HepG2 (cell line): Measurements from ENCODE around the gene ATP11A. TPM values are rescaled to one million over a fixed set of nuclear protein-coding genes. Genes with fewer than 3 reads are reported as not detected.

Source experiments
- DNMT3B ChIP-seq: conservative IDR thresholded peaks from 2 replicates; pipeline ENCODE4 v1.6.1; 2016; ENCODE audit warnings: missing biosample characterization, control low read depth
- EHMT2 ChIP-seq: fragments of 200-600 bp; sonication (generic); IDR thresholded peaks from 2 replicates; pipeline ENCODE4 v1.7.0; 2017; ENCODE audit warnings: antibody characterized with exemption, low read depth, low read length, borderline replicate concordance
- ETV5 ChIP-seq: IDR thresholded peaks from 2 replicates; pipeline ENCODE4 v1.6.1; 2018; ENCODE audit warnings: missing biosample characterization, missing genetic modification reagents, inconsistent platforms, borderline replicate concordance
- JUN ChIP-seq: sonication (generic); formaldehyde crosslinking; IDR thresholded peaks from 2 replicates; pipeline ENCODE4 v1.4.0; 2020; ENCODE audit warnings: mild to moderate bottlenecking, missing genetic modification reagents
- MED1 ChIP-seq: sonication (generic); formaldehyde crosslinking; IDR thresholded peaks from 2 replicates; pipeline ENCODE4 v1.4.0; 2020; ENCODE audit warnings: missing genetic modification reagents
- NFKBIZ ChIP-seq: IDR thresholded peaks from 2 replicates; pipeline ENCODE4 v1.6.1; 2018; ENCODE audit warnings: missing genetic modification reagents, missing compliant biosample characterization
- PHF21A ChIP-seq: sonication (generic); formaldehyde crosslinking; IDR thresholded peaks from 2 replicates; pipeline ENCODE4 v1.5.0; 2020; ENCODE audit warnings: mild to moderate bottlenecking, missing genetic modification reagents
- SKI ChIP-seq: fragments of 450-650 bp; IDR thresholded peaks from one replicate; pipeline ENCODE4 v1.6.1; 2018; ENCODE audit warnings: mild to moderate bottlenecking; ENCODE audit not compliant: partially characterized antibody
- ZFYVE20 ChIP-seq: sonication (generic); formaldehyde crosslinking; IDR thresholded peaks from 2 replicates; pipeline ENCODE4 v1.8.0; 2023; ENCODE audit warnings: low read depth, mild to moderate bottlenecking, moderate library complexity, missing genetic modification reagents, borderline replicate concordance
- ZNF644 ChIP-seq: IDR thresholded peaks from 2 replicates; pipeline ENCODE4 v1.6.1; 2016; ENCODE audit warnings: low read depth
- ZNF746 ChIP-seq: sonication (generic); formaldehyde crosslinking; IDR thresholded peaks from 2 replicates; pipeline ENCODE4 v1.8.0; 2022; ENCODE audit warnings: mild to moderate bottlenecking, missing genetic modification reagents
- polyA plus RNA-seq, 8 experiments: library from polyadenylated mRNA; depleted of rRNA in 3 of 8; stranded (reverse) in 7 of 8; unstranded in 1 of 8; fragments of >200 nt; fragmentation: Illumina TruSeq in 4 of 8; extraction: Trizol in 4 of 8; gene quantifications; 2 replicates each; pipeline versions ENCODE4 v1.2.1 to v1.2.3, GENCODE V29; 2011 to 2016; ENCODE audit warnings: low read depth in 4 of 8, missing spikeins in 1 of 8, mixed read lengths in 1 of 8; ENCODE audit not compliant: insufficient read depth in 1 of 8
- total RNA-seq, 5 experiments: library from RNA; depleted of rRNA; stranded (reverse); fragments of >200 nt; fragmentation: Illumina TruSeq; extraction: Trizol; gene quantifications; 2 replicates each; pipeline ENCODE4 v1.2.3, GENCODE V29; 2016; ENCODE audit warnings: low read depth in 1 of 5
- TF ChIP-seq, protein P1 (sequence below): sonication (generic); formaldehyde crosslinking; IDR thresholded peaks from 2 replicates; pipeline ENCODE4 v1.4.0; 2020; ENCODE audit warnings: missing genetic modification reagents, mild to moderate bottlenecking, borderline replicate concordance
- TF ChIP-seq, protein P2 (sequence below): sonication (generic); formaldehyde crosslinking; IDR thresholded peaks from 2 replicates; pipeline ENCODE4 v1.4.0; 2020; ENCODE audit warnings: missing genetic modification reagents
- TF ChIP-seq, protein P3 (sequence below): sonication (generic); formaldehyde crosslinking; IDR thresholded peaks from 2 replicates; pipeline ENCODE4 v1.5.1; 2020; ENCODE audit warnings: mild to moderate bottlenecking, moderate library complexity, missing genetic modification reagents
- TF ChIP-seq, protein P4 (sequence below): sonication (generic); formaldehyde crosslinking; IDR thresholded peaks from 2 replicates; pipeline ENCODE4 v1.4.0; 2020; ENCODE audit warnings: missing genetic modification reagents

The ATP11A gene
- total and polyA plus RNA-seq, 2 of the 13 experiments (the other 11 are each of a cell fraction or from before 2014, with no cell fraction given) = 18.4 to 20.1 TPM

DNA sequence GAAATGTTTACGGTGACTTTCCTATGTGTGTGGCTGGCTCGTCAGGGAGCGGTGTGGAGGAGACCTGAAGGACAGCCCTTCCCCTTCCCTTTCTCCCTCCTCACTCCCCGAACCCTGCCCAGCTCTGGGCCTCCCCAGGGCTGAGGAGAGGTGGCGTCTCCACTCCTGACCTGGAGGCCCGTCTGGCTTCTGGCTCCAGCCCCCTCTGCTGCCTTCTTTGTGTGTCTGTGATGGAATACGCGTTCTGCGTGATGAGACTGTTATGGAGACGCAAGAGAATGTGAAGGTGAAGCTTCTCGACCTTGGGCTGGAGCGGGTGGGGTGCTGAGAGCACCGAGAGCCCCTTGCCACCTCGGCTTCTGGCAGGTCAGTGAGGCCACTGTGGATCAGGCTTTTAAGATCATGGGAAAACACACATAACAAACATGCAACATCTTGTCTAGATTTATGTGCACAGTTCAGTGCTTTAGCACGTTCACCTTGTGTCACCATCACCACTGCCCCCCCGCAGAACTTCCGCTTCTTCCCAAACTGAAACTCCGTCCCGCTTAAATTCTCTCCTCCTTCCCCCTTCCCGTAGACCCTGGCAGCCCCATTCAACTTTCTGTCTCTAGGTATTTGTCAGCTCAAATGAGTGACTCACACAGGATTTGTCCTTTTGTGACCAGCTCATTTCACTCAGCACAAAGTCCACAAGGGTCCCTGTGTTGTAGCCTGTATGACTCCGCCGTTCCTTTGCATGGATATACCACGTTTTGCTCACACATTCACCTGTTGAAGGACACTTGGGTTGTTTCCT lies 24.7 kb downstream of the ATP11A start (continued):
- no peak for TF ChIP-seq DNMT3B (CRISPR knock-in tag)
- TF ChIP-seq JUN (CRISPR knock-in tag) = peak; percentile 67; the same call in 1 of the 2 replicates
- TF ChIP-seq ZFYVE20 = no peak
- no peak for TF ChIP-seq ZNF746 (CRISPR knock-in tag)
- TF ChIP-seq MED1 (CRISPR knock-in tag) = peak; percentile 37; the same call in 1 of the 2 replicates
- peak; percentile 35; the same call in 1 of the 2 replicates for TF ChIP-seq ZNF644
- peak; percentile 27; the same call in 1 of the 2 replicates for TF ChIP-seq ETV5 (CRISPR knock-in tag)
- no peak for TF ChIP-seq SKI
- TF ChIP-seq PHF21A (CRISPR knock-in tag) = no peak
- TF ChIP-seq, protein P1, sequence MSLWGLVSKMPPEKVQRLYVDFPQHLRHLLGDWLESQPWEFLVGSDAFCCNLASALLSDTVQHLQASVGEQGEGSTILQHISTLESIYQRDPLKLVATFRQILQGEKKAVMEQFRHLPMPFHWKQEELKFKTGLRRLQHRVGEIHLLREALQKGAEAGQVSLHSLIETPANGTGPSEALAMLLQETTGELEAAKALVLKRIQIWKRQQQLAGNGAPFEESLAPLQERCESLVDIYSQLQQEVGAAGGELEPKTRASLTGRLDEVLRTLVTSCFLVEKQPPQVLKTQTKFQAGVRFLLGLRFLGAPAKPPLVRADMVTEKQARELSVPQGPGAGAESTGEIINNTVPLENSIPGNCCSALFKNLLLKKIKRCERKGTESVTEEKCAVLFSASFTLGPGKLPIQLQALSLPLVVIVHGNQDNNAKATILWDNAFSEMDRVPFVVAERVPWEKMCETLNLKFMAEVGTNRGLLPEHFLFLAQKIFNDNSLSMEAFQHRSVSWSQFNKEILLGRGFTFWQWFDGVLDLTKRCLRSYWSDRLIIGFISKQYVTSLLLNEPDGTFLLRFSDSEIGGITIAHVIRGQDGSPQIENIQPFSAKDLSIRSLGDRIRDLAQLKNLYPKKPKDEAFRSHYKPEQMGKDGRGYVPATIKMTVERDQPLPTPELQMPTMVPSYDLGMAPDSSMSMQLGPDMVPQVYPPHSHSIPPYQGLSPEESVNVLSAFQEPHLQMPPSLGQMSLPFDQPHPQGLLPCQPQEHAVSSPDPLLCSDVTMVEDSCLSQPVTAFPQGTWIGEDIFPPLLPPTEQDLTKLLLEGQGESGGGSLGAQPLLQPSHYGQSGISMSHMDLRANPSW (CRISPR knock-in tag) = no peak
- TF ChIP-seq EHMT2 = no peak
- TF ChIP-seq NFKBIZ (CRISPR knock-in tag) = no peak
- TF ChIP-seq, protein P2, sequence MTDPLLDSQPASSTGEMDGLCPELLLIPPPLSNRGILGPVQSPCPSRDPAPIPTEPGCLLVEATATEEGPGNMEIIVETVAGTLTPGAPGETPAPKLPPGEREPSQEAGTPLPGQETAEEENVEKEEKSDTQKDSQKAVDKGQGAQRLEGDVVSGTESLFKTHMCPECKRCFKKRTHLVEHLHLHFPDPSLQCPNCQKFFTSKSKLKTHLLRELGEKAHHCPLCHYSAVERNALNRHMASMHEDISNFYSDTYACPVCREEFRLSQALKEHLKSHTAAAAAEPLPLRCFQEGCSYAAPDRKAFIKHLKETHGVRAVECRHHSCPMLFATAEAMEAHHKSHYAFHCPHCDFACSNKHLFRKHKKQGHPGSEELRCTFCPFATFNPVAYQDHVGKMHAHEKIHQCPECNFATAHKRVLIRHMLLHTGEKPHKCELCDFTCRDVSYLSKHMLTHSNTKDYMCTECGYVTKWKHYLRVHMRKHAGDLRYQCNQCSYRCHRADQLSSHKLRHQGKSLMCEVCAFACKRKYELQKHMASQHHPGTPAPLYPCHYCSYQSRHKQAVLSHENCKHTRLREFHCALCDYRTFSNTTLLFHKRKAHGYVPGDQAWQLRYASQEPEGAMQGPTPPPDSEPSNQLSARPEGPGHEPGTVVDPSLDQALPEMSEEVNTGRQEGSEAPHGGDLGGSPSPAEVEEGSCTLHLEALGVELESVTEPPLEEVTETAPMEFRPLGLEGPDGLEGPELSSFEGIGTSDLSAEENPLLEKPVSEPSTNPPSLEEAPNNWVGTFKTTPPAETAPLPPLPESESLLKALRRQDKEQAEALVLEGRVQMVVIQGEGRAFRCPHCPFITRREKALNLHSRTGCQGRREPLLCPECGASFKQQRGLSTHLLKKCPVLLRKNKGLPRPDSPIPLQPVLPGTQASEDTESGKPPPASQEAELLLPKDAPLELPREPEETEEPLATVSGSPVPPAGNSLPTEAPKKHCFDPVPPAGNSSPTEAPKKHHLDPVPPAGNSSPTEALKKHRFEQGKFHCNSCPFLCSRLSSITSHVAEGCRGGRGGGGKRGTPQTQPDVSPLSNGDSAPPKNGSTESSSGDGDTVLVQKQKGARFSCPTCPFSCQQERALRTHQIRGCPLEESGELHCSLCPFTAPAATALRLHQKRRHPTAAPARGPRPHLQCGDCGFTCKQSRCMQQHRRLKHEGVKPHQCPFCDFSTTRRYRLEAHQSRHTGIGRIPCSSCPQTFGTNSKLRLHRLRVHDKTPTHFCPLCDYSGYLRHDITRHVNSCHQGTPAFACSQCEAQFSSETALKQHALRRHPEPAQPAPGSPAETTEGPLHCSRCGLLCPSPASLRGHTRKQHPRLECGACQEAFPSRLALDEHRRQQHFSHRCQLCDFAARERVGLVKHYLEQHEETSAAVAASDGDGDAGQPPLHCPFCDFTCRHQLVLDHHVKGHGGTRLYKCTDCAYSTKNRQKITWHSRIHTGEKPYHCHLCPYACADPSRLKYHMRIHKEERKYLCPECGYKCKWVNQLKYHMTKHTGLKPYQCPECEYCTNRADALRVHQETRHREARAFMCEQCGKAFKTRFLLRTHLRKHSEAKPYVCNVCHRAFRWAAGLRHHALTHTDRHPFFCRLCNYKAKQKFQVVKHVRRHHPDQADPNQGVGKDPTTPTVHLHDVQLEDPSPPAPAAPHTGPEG (CRISPR knock-in tag) = no peak
- TF ChIP-seq, protein P3, sequence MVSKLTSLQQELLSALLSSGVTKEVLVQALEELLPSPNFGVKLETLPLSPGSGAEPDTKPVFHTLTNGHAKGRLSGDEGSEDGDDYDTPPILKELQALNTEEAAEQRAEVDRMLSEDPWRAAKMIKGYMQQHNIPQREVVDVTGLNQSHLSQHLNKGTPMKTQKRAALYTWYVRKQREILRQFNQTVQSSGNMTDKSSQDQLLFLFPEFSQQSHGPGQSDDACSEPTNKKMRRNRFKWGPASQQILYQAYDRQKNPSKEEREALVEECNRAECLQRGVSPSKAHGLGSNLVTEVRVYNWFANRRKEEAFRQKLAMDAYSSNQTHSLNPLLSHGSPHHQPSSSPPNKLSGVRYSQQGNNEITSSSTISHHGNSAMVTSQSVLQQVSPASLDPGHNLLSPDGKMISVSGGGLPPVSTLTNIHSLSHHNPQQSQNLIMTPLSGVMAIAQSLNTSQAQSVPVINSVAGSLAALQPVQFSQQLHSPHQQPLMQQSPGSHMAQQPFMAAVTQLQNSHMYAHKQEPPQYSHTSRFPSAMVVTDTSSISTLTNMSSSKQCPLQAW (CRISPR knock-in tag) = no peak
- TF ChIP-seq, protein P4, sequence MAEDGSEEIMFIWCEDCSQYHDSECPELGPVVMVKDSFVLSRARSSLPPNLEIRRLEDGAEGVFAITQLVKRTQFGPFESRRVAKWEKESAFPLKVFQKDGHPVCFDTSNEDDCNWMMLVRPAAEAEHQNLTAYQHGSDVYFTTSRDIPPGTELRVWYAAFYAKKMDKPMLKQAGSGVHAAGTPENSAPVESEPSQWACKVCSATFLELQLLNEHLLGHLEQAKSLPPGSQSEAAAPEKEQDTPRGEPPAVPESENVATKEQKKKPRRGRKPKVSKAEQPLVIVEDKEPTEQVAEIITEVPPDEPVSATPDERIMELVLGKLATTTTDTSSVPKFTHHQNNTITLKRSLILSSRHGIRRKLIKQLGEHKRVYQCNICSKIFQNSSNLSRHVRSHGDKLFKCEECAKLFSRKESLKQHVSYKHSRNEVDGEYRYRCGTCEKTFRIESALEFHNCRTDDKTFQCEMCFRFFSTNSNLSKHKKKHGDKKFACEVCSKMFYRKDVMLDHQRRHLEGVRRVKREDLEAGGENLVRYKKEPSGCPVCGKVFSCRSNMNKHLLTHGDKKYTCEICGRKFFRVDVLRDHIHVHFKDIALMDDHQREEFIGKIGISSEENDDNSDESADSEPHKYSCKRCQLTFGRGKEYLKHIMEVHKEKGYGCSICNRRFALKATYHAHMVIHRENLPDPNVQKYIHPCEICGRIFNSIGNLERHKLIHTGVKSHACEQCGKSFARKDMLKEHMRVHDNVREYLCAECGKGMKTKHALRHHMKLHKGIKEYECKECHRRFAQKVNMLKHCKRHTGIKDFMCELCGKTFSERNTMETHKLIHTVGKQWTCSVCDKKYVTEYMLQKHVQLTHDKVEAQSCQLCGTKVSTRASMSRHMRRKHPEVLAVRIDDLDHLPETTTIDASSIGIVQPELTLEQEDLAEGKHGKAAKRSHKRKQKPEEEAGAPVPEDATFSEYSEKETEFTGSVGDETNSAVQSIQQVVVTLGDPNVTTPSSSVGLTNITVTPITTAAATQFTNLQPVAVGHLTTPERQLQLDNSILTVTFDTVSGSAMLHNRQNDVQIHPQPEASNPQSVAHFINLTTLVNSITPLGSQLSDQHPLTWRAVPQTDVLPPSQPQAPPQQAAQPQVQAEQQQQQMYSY (CRISPR knock-in tag) = no peak
